GM21576 (cell line): ENCODE results near the gene FBXW8.
A peak's percentile ranks its signal among the peaks of the same experiment; 100 is the strongest.

Experiments used
- ATAC-seq: cut with Tn5 transposase; IDR thresholded peaks from one replicate; pipeline ENCODE4 v1.9.1; 2021; ENCODE audit warnings: mild to moderate bottlenecking, moderate library complexity; ENCODE audit not compliant: unreplicated experiment

The FBXW8 gene

GRCh38 chr12:116924558-116925453 is 14.1 kb downstream of the FBXW8 start:
- ATAC-seq, result peak; percentile 63

DNA sequence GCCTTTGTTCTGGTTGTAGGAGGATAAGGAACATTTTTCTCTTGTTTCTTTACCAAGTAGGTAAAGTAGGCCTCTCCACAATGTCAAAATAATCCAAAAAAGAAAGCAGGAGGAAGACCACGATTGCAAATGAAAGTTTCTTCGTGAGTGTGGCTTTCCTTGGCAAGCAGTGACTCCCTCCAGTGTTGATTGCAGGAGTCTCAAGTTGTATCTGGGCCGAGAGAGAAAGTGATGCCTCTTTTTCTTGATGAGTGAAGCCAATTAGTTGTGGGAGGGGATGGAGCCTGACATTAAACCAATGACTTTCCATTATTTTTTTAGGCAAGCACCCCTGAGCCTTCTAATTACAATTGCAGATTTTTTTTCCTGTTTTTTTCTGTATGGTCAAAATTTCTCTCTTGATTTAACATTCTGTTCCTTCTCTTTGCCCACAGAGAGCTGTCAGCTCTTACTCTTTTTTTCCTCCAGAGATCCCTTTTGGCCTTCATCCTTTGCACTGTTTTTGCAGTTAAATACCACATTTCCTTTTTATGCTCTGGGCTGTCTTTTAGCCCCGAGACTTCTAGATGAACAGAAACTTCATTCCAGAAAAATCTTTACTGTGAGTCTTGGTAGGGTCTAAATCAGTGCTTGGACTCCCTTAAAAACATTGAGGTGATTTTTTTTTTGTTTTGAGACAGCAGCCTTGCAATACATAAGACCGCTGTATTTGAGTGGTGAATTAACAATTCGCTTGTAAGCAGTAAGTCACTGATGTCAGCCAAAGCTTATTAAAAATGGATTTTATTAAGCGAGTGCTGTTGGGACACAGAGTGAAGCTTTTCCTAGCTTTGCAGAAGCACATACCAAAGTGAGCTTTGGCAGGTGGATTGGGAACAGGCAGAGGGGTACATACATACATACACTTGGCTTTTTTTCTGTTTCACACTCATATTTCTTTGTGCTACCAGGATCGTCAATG is 15.8 kb downstream of the FBXW8 start:
- ATAC-seq, result no peak

DNA sequence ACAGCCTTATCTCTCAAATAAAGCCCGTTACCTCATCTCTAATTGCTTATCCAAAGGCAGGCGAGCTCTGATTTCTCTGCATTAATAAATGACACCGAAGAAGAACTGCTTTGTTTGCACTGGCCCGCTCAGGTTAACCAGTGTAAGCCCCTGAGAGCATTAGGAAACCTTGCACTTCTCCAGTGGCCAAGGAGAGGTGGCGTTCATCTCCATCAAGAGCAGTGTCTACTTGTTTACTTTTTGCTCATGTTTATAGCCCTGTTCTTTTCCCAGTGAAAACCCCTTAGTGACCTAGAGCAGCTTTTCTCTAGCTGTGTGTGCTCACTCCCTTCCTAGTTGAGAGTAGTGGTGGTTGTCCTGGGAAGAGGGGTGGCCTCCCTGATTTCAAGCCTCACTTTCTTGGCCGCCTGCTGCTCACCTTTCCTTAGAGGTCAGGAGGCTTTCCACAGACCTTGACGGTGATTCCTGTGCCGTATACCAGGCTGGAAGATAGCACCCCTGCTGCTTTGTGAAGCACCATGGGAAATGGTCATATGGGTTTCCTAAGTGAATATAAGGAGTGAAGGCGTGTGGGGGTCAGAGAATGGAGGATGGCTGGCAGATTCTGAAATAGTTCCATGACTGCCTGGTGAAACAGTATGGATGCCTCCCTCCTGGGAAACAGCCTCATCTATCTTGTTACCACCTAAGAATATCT is 16.6 kb downstream of the FBXW8 start:
- ATAC-seq, result no peak

GRCh38 chr12:116928504-116928903 is 17.8 kb downstream of the FBXW8 start:
- ATAC-seq, result no peak

GRCh38 chr12:116929885-116930284 is 19.1 kb downstream of the FBXW8 start:
- no peak for ATAC-seq

DNA sequence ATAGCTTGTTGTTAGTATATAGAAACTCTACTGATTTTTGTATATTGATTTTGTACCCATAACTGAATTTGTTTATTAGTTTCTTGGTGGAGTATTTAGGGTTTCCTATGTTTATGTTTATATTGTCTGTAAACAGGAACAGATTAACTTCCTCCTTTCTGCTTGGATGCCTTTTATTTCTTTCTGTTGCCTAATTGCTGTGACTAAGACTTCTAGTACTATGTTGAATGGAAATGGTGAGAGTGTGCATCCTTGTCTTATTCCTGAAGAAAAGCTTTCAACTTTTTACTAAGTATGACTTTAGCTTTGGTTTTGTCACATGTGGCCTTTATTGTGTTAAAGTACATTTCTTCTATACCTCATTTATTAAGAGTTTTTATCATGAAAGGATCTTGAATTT is 20.9 kb downstream of the FBXW8 start:
- no peak for ATAC-seq

- no peak for ATAC-seq
These were observed 22.3 kb downstream of the FBXW8 start for GRCh38 chr12:116933091-116933490.

GRCh38 chr12:116933512-116934246 is 22.9 kb downstream of the FBXW8 start:
- no peak for ATAC-seq

DNA sequence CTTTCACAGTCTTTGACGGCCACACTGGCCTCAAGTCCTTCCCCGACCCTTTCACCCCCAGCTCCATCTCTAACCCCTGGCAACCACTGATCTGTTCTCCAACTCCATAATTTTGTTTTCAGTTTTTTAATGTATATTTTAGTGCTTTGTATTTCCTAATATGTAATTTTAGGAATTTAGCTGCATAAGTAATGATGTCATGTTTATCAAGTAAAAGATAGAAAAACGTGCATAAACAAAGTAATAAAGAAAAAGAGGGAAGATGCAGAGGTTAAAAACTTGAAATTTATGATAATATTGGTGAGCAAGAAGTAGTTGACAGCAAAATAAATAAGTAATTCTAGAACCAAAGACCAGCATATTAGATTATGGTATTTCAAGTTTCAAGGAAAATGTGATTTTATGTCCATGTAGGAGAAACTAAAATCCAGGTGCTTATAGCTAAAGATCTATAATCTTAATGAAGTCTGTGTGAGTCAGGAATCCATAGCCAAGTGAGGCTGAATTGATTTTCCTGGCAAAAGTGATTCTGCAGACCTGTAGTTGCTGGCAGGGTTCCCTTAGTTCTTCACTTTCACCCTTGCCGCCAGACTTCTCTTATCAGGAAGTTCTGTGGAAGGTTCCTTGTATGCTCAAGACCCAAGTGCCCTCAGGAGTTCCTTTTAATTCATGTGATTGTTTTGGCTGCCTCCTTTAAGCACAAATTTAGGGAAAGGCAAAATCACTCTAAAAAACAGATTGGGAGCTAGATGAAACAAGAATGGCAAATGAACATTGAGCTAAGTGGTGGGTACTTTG is 24.4 kb downstream of the FBXW8 start:
- ATAC-seq, result no peak

GRCh38 chr12:116937640-116938039 is 26.9 kb downstream of the FBXW8 start:
- no peak for ATAC-seq

- ATAC-seq, result no peak
These were observed 29.0 kb downstream of the FBXW8 start for GRCh38 chr12:116939734-116940133.

GRCh38 chr12:116941188-116941587 is 30.4 kb downstream of the FBXW8 start:
- ATAC-seq, result no peak

DNA sequence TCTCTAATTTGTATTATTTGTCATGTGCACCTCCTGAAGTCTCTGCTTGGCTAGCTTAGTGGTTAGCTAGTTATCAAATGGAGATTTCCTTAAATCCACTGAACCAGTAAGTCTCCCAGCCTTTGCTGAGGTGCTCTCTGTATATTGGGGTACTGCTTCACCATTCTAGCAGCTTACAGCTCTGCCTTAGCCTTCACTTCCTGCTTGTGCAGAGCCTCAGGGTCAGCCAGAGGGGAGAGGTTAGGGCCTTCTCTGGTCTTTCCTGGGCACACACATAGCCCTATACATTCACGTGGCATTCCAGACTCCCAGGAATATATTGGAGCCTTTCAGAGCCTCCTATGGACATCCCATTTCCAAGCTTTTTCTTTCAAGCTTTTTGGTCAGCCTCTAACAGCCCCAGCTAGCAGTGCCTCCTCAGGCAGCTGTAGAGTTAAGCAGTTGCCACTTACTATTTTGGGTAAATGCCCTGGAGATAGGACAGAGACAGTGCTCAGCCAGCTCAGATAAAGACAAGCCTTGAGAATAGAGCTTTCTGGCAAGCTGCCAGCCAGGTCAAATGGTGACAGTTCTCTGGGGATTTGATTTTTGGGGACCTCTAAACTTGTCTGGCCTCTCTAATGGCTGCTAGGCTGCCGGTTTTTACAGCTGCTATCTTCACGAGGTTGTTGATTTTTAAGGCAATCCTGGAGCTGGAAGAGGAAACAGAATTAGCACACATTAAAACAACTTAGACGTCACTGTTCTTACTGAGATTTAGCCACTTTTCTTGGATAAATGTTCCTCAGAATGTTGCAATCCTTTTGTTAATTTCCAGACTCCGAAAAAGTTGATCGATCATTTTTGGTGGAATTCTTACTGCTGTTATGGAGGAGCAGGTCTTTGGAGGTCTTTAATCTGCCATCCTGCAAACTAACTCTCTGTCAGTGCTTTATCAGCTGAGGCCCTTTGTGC is 32.9 kb downstream of the FBXW8 start:
- ATAC-seq, result no peak

GRCh38 chr12:116945886-116946550 is 35.3 kb downstream of the FBXW8 start:
- ATAC-seq, result no peak

DNA sequence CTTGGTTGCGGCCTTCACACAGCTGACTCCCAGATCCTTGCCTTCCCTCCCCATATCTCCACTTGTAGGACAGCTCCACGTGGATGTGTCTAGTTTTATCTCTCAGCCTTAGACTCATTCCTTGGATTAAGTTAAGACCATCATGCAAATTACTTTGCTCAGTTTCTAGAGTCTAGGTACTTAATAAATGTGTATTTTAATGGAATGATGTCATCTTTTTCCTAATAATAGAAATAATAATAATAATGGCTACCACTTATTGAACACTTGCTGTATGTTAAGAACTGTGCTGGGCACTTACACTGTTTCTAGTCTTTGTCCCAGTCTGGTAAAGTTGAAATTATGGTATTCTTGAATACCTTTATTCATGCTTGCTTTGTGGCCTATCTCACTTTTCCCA is 37.5 kb downstream of the FBXW8 start:
- no peak for ATAC-seq

DNA sequence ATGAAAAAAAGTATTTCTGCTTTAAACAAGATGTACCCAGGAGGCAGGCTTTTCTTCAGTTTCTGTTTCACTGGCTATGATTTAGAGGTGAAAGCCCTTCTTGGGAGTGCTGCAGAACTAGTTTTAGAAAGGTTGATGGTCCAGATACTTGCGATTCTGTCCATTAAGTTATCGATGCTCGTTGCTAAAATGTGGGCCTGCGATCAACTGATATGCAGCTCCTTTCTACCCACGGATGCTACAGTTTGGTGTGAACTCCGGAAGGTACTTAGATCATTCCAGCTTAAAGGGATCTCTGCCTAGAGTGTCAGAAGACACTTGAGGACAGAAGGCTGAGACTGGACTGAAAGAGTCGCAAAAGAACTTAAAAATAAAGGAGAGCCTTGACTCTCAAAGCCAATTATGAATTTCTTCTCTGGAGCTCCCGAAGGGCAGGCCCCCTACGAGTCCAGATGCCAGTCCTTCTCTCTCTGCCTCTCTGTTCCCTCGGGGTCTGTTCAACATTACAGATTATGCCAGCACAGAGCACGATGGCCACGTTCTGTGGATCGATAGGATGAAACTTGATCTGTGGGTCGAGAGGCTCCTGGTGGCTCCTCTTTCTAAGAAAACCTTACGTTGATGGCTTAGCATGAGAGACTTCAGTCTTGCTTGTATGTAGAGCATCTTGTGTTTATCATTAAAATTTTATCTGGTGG is 40.0 kb downstream of the FBXW8 start:
- ATAC-seq, result no peak

GRCh38 chr12:116954710-116955381 is 44.1 kb downstream of the FBXW8 start:
- no peak for ATAC-seq
